GM12892 (cell line): ENCODE results near the gene ZNF683.

Source experiments
- POLR2A ChIP-seq: IDR thresholded peaks from 2 replicates; pipeline ENCODE4 v1.6.1; 2011; ENCODE audit warnings: low read depth, low read length, control low read depth
- POLR2AphosphoS5 ChIP-seq: IDR thresholded peaks from 2 replicates; pipeline ENCODE4 v1.6.1; 2011; ENCODE audit warnings: low read depth, low read length, control low read depth
- TAF1 ChIP-seq: IDR thresholded peaks from 2 replicates; pipeline ENCODE4 v1.6.1; 2011; ENCODE audit warnings: low read depth, mild to moderate bottlenecking, control low read depth, low read length, borderline replicate concordance

GRCh38 chr1:26375081-26375480 lies 2.5 kb upstream of the ZNF683 start:
- TF ChIP-seq POLR2A: no peak
- TF ChIP-seq TAF1: no peak
- no peak for TF ChIP-seq POLR2AphosphoS5
